HepG2 (cell line): ENCODE results near the gene SCYL1. TPM values are rescaled to one million over a fixed set of nuclear protein-coding genes. Genes with fewer than 3 reads are reported as not detected.
A peak's percentile ranks its signal among the peaks of the same experiment; 100 is the strongest.

Experiments
- AGO1 ChIP-seq: fragments of 200-400 bp; formaldehyde crosslinking; IDR thresholded peaks from 2 replicates; pipeline ENCODE4 v1.6.1; 2017; ENCODE audit warnings: mild to moderate bottlenecking, low read depth, low read length, moderate library complexity; ENCODE audit not compliant: poor library complexity, severe bottlenecking
- ATRX ChIP-seq: sonication (generic); formaldehyde crosslinking; IDR thresholded peaks from 2 replicates; pipeline ENCODE4 v1.4.0; 2020; ENCODE audit warnings: missing genetic modification reagents, borderline replicate concordance
- HNF4A ChIP-seq: sonication (generic); formaldehyde crosslinking; IDR thresholded peaks from 2 replicates; pipeline ENCODE4 v1.4.0; 2020; ENCODE audit warnings: missing genetic modification reagents
- IKZF1 ChIP-seq: fragments of 450-650 bp; IDR thresholded peaks from 2 replicates; pipeline ENCODE4 v1.7.1; 2016
- IRX3 ChIP-seq: sonication (generic); formaldehyde crosslinking; IDR thresholded peaks from 2 replicates; pipeline ENCODE4 v1.8.1; 2023; ENCODE audit warnings: mild to moderate bottlenecking, low read depth, missing genetic modification reagents, borderline replicate concordance
- JUN ChIP-seq: sonication (generic); formaldehyde crosslinking; IDR thresholded peaks from 2 replicates; pipeline ENCODE4 v1.4.0; 2020; ENCODE audit warnings: mild to moderate bottlenecking, missing genetic modification reagents
- MATR3 ChIP-seq: sonication (generic); formaldehyde crosslinking; IDR thresholded peaks from 2 replicates; pipeline ENCODE4 v1.4.0; 2020; ENCODE audit warnings: missing genetic modification reagents
- RBM22 ChIP-seq: fragments of 200-400 bp; formaldehyde crosslinking; optimal IDR thresholded peaks from 2 replicates; pipeline ENCODE3; 2017; ENCODE audit warnings: mild to moderate bottlenecking, low read length, moderate library complexity
- RFX3 ChIP-seq: IDR thresholded peaks from 2 replicates; pipeline ENCODE4 v1.6.1; 2016; ENCODE audit warnings: missing biosample characterization, missing genetic modification reagents
- TBX2 ChIP-seq: sonication (generic); formaldehyde crosslinking; IDR thresholded peaks from 2 replicates; pipeline ENCODE4 v1.5.0; 2020; ENCODE audit warnings: missing genetic modification reagents, mild to moderate bottlenecking, borderline replicate concordance
- TEAD3 ChIP-seq: optimal IDR thresholded peaks from 2 replicates; pipeline ENCODE3; 2016; ENCODE audit warnings: borderline replicate concordance
- USF2 ChIP-seq, 2 experiments: sonication (generic) in 1 of 2; formaldehyde crosslinking in 1 of 2; IDR thresholded peaks; 2 replicates each; pipeline versions ENCODE4 v1.5.1 to v1.6.1; 2011 to 2020; ENCODE audit warnings: borderline replicate concordance in 1 of 2, low read depth in 1 of 2, low read length in 1 of 2, mild to moderate bottlenecking in 1 of 2, missing genetic modification reagents in 1 of 2, moderate library complexity in 1 of 2
- ZMAT3 ChIP-seq: sonication (generic); formaldehyde crosslinking; conservative IDR thresholded peaks from 2 replicates; pipeline ENCODE4 v1.7.0; 2021; ENCODE audit warnings: missing genetic modification reagents
- ZMAT5 ChIP-seq: sonication (generic); formaldehyde crosslinking; IDR thresholded peaks from 2 replicates; pipeline ENCODE4 v1.5.0; 2020; ENCODE audit warnings: mild to moderate bottlenecking, low read depth, missing genetic modification reagents, borderline replicate concordance
- ZNF207 ChIP-seq: fragments of 450-650 bp; IDR thresholded peaks from 2 replicates; pipeline ENCODE4 v1.6.1; 2016; ENCODE audit warnings: antibody characterized with exemption, borderline replicate concordance
- ZNF225 ChIP-seq: sonication (generic); formaldehyde crosslinking; IDR thresholded peaks from 2 replicates; pipeline ENCODE4 v1.4.0; 2020; ENCODE audit warnings: mild to moderate bottlenecking, missing genetic modification reagents
- ZNF3 ChIP-seq: IDR thresholded peaks from 2 replicates; pipeline ENCODE4 v1.7.0; 2017; ENCODE audit warnings: inconsistent platforms
- ZNF431 ChIP-seq: sonication (generic); formaldehyde crosslinking; IDR thresholded peaks from 2 replicates; pipeline ENCODE4 v1.9.0; 2022; ENCODE audit warnings: missing genetic modification reagents, low read depth, mild to moderate bottlenecking, borderline replicate concordance
- ZNF550 ChIP-seq: sonication (generic); formaldehyde crosslinking; IDR thresholded peaks from 2 replicates; pipeline ENCODE4 v1.4.0; 2020; ENCODE audit warnings: mild to moderate bottlenecking, missing genetic modification reagents, borderline replicate concordance
- ZNF772 ChIP-seq: sonication (generic); formaldehyde crosslinking; IDR thresholded peaks from 2 replicates; pipeline ENCODE4 v1.5.0; 2020; ENCODE audit warnings: mild to moderate bottlenecking, missing genetic modification reagents
- ZSCAN12 ChIP-seq: sonication (generic); formaldehyde crosslinking; IDR thresholded peaks from 2 replicates; pipeline ENCODE4 v1.9.0; 2021; ENCODE audit warnings: mild to moderate bottlenecking, missing genetic modification reagents
- ZSCAN22 ChIP-seq: sonication (generic); formaldehyde crosslinking; IDR thresholded peaks from 2 replicates; pipeline ENCODE4 v1.4.0; 2020; ENCODE audit warnings: mild to moderate bottlenecking, missing genetic modification reagents
- polyA plus RNA-seq, 8 experiments: library from polyadenylated mRNA; depleted of rRNA in 3 of 8; stranded (reverse) in 7 of 8; unstranded in 1 of 8; fragments of >200 nt; fragmentation: Illumina TruSeq in 4 of 8; extraction: Trizol in 4 of 8; gene quantifications; 2 replicates each; pipeline versions ENCODE4 v1.2.1 to v1.2.3, GENCODE V29; 2011 to 2016; ENCODE audit warnings: low read depth in 4 of 8, missing spikeins in 1 of 8, mixed read lengths in 1 of 8; ENCODE audit not compliant: insufficient read depth in 1 of 8
- total RNA-seq, 5 experiments: library from RNA; depleted of rRNA; stranded (reverse); fragments of >200 nt; fragmentation: Illumina TruSeq; extraction: Trizol; gene quantifications; 2 replicates each; pipeline ENCODE4 v1.2.3, GENCODE V29; 2016; ENCODE audit warnings: low read depth in 1 of 5
- TF ChIP-seq, protein P1 (sequence below): sonication (generic); formaldehyde crosslinking; IDR thresholded peaks from 2 replicates; pipeline ENCODE4 v1.8.0; 2022; ENCODE audit warnings: mild to moderate bottlenecking, missing genetic modification reagents; ENCODE audit not compliant: insufficient replicate concordance
- TF ChIP-seq, protein P2 (sequence below): sonication (generic); formaldehyde crosslinking; IDR thresholded peaks from 2 replicates; pipeline ENCODE4 v1.4.0; 2020; ENCODE audit warnings: missing genetic modification reagents

Gene SCYL1
- total and polyA plus RNA-seq, 2 of the 13 experiments (the other 11 are each of a cell fraction or from before 2014, with no cell fraction given) = 65.9 to 103 TPM

DNA sequence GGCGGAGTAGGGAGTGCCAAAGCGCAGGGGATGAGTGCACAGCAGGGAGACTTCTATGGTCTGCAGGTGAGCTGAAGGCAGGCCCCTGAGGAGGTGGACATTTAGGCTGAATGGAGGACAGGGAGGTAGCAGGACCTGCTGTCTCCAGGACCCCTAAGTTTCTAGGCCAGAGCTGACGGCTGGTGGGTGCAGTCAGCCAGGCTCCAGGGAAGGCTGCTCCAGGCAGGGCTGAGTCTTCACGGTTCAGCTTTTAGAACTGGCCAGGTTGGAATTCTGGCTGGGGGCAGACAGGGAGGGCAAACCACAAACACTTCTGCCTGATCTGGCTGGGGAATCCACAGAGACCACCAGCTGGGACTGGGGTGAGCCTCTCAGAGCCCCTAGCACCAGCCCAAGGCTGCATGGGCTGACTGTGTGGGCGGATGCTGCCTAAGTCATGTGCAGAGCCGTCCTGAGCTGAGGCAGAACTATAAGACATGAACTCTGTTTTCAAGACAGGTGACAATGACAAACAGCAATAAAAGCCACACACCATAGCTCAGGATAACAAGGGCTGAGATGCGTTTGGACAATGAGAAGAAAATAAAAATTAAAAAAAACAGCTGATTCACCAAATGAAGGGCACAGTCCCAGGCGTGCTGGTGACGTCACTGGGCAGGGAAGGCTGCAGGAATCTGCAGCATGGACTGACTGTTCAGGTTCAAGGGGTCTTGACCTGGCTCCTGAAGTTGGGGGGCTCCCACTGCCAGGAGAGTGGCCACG lies 36.4 kb upstream of the SCYL1 start (continued):
- no peak for TF ChIP-seq IKZF1
- TF ChIP-seq ZSCAN12 (CRISPR knock-in tag) = no peak
- TF ChIP-seq, protein P1, sequence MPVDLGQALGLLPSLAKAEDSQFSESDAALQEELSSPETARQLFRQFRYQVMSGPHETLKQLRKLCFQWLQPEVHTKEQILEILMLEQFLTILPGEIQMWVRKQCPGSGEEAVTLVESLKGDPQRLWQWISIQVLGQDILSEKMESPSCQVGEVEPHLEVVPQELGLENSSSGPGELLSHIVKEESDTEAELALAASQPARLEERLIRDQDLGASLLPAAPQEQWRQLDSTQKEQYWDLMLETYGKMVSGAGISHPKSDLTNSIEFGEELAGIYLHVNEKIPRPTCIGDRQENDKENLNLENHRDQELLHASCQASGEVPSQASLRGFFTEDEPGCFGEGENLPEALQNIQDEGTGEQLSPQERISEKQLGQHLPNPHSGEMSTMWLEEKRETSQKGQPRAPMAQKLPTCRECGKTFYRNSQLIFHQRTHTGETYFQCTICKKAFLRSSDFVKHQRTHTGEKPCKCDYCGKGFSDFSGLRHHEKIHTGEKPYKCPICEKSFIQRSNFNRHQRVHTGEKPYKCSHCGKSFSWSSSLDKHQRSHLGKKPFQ (CRISPR knock-in tag) = no peak
- TF ChIP-seq MATR3 (CRISPR knock-in tag) = no peak
- TF ChIP-seq ZNF3 = no peak
- TF ChIP-seq ZNF550 = peak; percentile 33; the same call in 1 of the 2 replicates
- no peak for TF ChIP-seq AGO1
- no peak; the same call in 1 of the 2 replicates for TF ChIP-seq ZNF225 (CRISPR knock-in tag)
- TF ChIP-seq ZNF207 = no peak
- TF ChIP-seq ZSCAN22 (CRISPR knock-in tag) = no peak
- TF ChIP-seq ZMAT3 (CRISPR knock-in tag) = 0 out of 2 replicates have a peak, but pooled peaks have one; percentile 55
- no peak for TF ChIP-seq IRX3 (CRISPR knock-in tag)
- TF ChIP-seq JUN = no peak
- TF ChIP-seq TBX2 (CRISPR knock-in tag) = peak; percentile 14; the same call in 1 of the 2 replicates
- TF ChIP-seq ZMAT5 (CRISPR knock-in tag) = no peak
- TF ChIP-seq RBM22 = peak; percentile 31
- TF ChIP-seq ZNF431 (CRISPR knock-in tag) = no peak
- TF ChIP-seq RFX3 (CRISPR knock-in tag) = no peak
- no peak; the same call in 1 of the 2 replicates for TF ChIP-seq ZNF772 (CRISPR knock-in tag)
- TF ChIP-seq HNF4A = 0 out of 2 replicates have a peak, but pooled peaks have one; percentile 3
- no peak for TF ChIP-seq ATRX (CRISPR knock-in tag)
- no peak for TF ChIP-seq TEAD3 (CRISPR knock-in tag)
- TF ChIP-seq USF2 (IDR thresholded peaks at IDR 0.05; ENCODE audit: low read depth, low read length) = no peak
- no peak for TF ChIP-seq USF2 (CRISPR knock-in tag; IDR thresholded peaks at IDR 0.05; ENCODE audit: borderline replicate concordance)
- TF ChIP-seq, protein P2, sequence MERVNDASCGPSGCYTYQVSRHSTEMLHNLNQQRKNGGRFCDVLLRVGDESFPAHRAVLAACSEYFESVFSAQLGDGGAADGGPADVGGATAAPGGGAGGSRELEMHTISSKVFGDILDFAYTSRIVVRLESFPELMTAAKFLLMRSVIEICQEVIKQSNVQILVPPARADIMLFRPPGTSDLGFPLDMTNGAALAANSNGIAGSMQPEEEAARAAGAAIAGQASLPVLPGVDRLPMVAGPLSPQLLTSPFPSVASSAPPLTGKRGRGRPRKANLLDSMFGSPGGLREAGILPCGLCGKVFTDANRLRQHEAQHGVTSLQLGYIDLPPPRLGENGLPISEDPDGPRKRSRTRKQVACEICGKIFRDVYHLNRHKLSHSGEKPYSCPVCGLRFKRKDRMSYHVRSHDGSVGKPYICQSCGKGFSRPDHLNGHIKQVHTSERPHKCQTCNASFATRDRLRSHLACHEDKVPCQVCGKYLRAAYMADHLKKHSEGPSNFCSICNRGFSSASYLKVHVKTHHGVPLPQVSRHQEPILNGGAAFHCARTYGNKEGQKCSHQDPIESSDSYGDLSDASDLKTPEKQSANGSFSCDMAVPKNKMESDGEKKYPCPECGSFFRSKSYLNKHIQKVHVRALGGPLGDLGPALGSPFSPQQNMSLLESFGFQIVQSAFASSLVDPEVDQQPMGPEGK (CRISPR knock-in tag) = no peak
